Endothelial cell of umbilical vein (primary cell): ENCODE measurements around the gene NYAP2.

Source experiments
- CTCF ChIP-seq, 2 donors: IDR thresholded peaks; 1 replicate in 1 of 2; 2 replicates in 1 of 2; pipeline ENCODE4 v1.5.1; 2011; ENCODE audit warnings: low read length in 2 of 2, mild to moderate bottlenecking in 2 of 2, moderate library complexity in 2 of 2, control low read depth in 1 of 2, inconsistent platforms in 1 of 2, low read depth in 1 of 2; ENCODE audit not compliant: insufficient read depth in 1 of 2; ENCODE audit errors: extremely low read depth in 1 of 2
- MAX ChIP-seq: IDR thresholded peaks from 2 replicates; pipeline ENCODE4 v1.6.1; 2011; ENCODE audit not compliant: insufficient read depth, insufficient read length

GRCh38 chr2:225632351-225632750 lies 232.8 kb downstream of the NYAP2 start:
- TF ChIP-seq CTCF (IDR thresholded peaks at IDR 0.05; ENCODE audit: extremely low read depth in 1 of 2, insufficient read depth in 1 of 2, low read depth in 1 of 2, low read length in 2 of 2) (no peak), MAX (no peak)
